K562 (cell line): Measurements from ENCODE around the gene CHD6. TPM values are rescaled to one million over a fixed set of nuclear protein-coding genes. Genes with fewer than 3 reads are reported as not detected.

ENCODE experiments used
- ATAC-seq: fragments of 200-7000 bp; cut with Tn5 transposase; 3 replicates; pipeline ENCODE4 v1.9.1; 2020; ENCODE audit warnings: moderate library complexity
- BruUV-seq: library from RNA; stranded (reverse); fragments of 400-500 nt; replicated peaks from 2 replicates; lab custom pipeline; 2021; lab: Mats Ljungman, UMichigan
- CTCF ChIA-PET: fragments of 300-600 bp; formaldehyde crosslinking; extraction: SDS; loops from one replicate; lab custom pipeline; 2021; ENCODE audit warnings: low intra/inter-chr PET ratio; lab: Yijun Ruan, JAX
- POLR2A ChIA-PET: fragments of 300-600, 350-650 bp; sonication (Branson Sonifier 250); formaldehyde crosslinking; extraction: SDS; loops from one replicate; lab custom pipeline; 2021; ENCODE audit warnings: antibody characterized with exemption, inconsistent platforms; lab: Yijun Ruan, JAX
- DNase-seq, 4 experiments: peaks; one replicate each; pipeline versions ENCODE4 v3.0.0 to v3.0.0-alpha.2; 2011 to 2018; ENCODE audit warnings: low spot score in 3 of 4, mixed read lengths in 3 of 4; ENCODE audit errors: extremely low read depth in 1 of 4
- FAIRE-seq: peaks from 2 replicates; lab custom pipeline; 2011; peaks lifted over from hg19 to GRCh38; lab: Jason Lieb, UNC
- H2AFZ ChIP-seq: 2 replicates; pipeline ENCODE4 v1.6.0; 2011; ENCODE audit warnings: low read depth, low read length, control low read depth, inconsistent platforms
- H3K27ac ChIP-seq: fragments of 200-600 bp; 3 replicates; pipeline ENCODE4 v1.8.0; 2011; ENCODE audit warnings: low read depth, mild to moderate bottlenecking, control low read depth, inconsistent platforms, low read length, moderate library complexity, mixed read lengths; ENCODE audit errors: extremely low read depth
- H3K27me3 ChIP-seq, 2 experiments: fragments of 300-600 bp in 1 of 2; 2 replicates in 1 of 2; 3 replicates in 1 of 2; pipeline versions ENCODE4 v1.6.0 to v1.8.0; 2011; ENCODE audit warnings: inconsistent platforms in 2 of 2, low read length in 2 of 2, mild to moderate bottlenecking in 1 of 2, mixed read lengths in 1 of 2, moderate library complexity in 1 of 2; ENCODE audit not compliant: control insufficient read depth in 2 of 2, insufficient read depth in 2 of 2
- H3K36me3 ChIP-seq: fragments of 300-600 bp; 3 replicates; pipeline ENCODE4 v1.8.0; 2011; ENCODE audit warnings: mild to moderate bottlenecking, low read length, inconsistent platforms; ENCODE audit not compliant: control insufficient read depth, insufficient read depth
- H3K4me1 ChIP-seq, 2 experiments: fragments of 200-600 bp in 1 of 2; replicated peaks in 1 of 2; 2 replicates in 1 of 2; 3 replicates in 1 of 2; pipeline versions ENCODE4 v1.5.1 to v1.8.0; 2011; ENCODE audit warnings: inconsistent platforms in 2 of 2, low read length in 2 of 2, mild to moderate bottlenecking in 1 of 2, mixed read lengths in 1 of 2, moderate library complexity in 1 of 2; ENCODE audit not compliant: control insufficient read depth in 2 of 2, insufficient read depth in 2 of 2
- H3K4me2 ChIP-seq: 2 replicates; pipeline ENCODE4 v1.6.1; 2011; ENCODE audit warnings: low read length, control low read depth, inconsistent platforms, mixed read lengths; ENCODE audit not compliant: insufficient read depth
- H3K4me3 ChIP-seq: fragments of 200-600 bp; sonication (generic), shearing (Covaris generic); 2 replicates; pipeline ENCODE4 v1.5.1; 2016; ENCODE audit warnings: control low read depth, inconsistent platforms
- H3K79me2 ChIP-seq: fragments of 200-600 bp; 3 replicates; pipeline ENCODE4 v1.8.0; 2011; ENCODE audit warnings: low read length, inconsistent platforms; ENCODE audit not compliant: control insufficient read depth, insufficient read depth
- H3K9ac ChIP-seq, 2 experiments: 2 replicates each; pipeline versions ENCODE4 v1.6.0 to v1.6.1; 2011; ENCODE audit warnings: low read depth in 2 of 2, low read length in 2 of 2, control low read depth in 1 of 2, inconsistent platforms in 1 of 2, mild to moderate bottlenecking in 1 of 2, mixed read lengths in 1 of 2; ENCODE audit not compliant: insufficient read depth in 1 of 2
- H3K9me1 ChIP-seq: one replicate; pipeline ENCODE4 v1.6.0; 2011; ENCODE audit warnings: inconsistent platforms, mild to moderate bottlenecking, low read length, moderate library complexity; ENCODE audit not compliant: control insufficient read depth, insufficient read depth
- H3K9me3 ChIP-seq: replicated peaks from 2 replicates; pipeline ENCODE4 v1.5.1; 2011; ENCODE audit warnings: low read depth, low read length, inconsistent platforms; ENCODE audit not compliant: control insufficient read depth, insufficient read depth
- H4K20me1 ChIP-seq: replicated peaks from 2 replicates; pipeline ENCODE4 v1.6.1; 2011; ENCODE audit warnings: low read length, inconsistent platforms, mixed read lengths; ENCODE audit not compliant: control insufficient read depth, insufficient read depth
- ARID2 ChIP-seq: fragments of 450-650 bp; IDR thresholded peaks from 2 replicates; pipeline ENCODE4 v1.6.1; 2017; ENCODE audit warnings: antibody characterized with exemption, mild to moderate bottlenecking
- CBX5 ChIP-seq: IDR thresholded peaks from 2 replicates; pipeline ENCODE4 v1.6.1; 2014; ENCODE audit warnings: low read depth, borderline replicate concordance
- CREBBP ChIP-seq: IDR thresholded peaks from one replicate; pipeline ENCODE4 v1.6.1; 2012; ENCODE audit warnings: low read depth, mild to moderate bottlenecking, control low read depth, inconsistent platforms, low read length
- FOS ChIP-seq: IDR thresholded peaks from 3 replicates; pipeline ENCODE4 v1.6.1; 2011; ENCODE audit not compliant: insufficient read length; ENCODE audit errors: extremely low read depth
- ILF3 ChIP-seq: fragments of 450-650 bp; IDR thresholded peaks from 2 replicates; pipeline ENCODE4 v1.6.1; 2018; ENCODE audit warnings: antibody characterized with exemption, mild to moderate bottlenecking, moderate library complexity, borderline replicate concordance
- KLF13 ChIP-seq: fragments of 450-650 bp; IDR thresholded peaks from 2 replicates; pipeline ENCODE4 v1.6.1; 2016; ENCODE audit warnings: missing genetic modification characterization, low read depth, mild to moderate bottlenecking, missing compliant biosample characterization, moderate library complexity, borderline replicate concordance
- MCM3 ChIP-seq: fragments of 450-650 bp; IDR thresholded peaks from 2 replicates; pipeline ENCODE4 v1.6.1; 2016
- MCM7 ChIP-seq, 2 experiments: fragments of 450-650 bp; IDR thresholded peaks; 2 replicates each; pipeline ENCODE4 v1.6.1; 2016 to 2018
- NFATC3 ChIP-seq: fragments of 450-650 bp; IDR thresholded peaks from 2 replicates; pipeline ENCODE4 v1.6.1; 2017; ENCODE audit warnings: mild to moderate bottlenecking
- SETDB1 ChIP-seq: IDR thresholded peaks from one replicate; pipeline ENCODE4 v1.6.1; 2012; ENCODE audit warnings: low read length, control low read depth, inconsistent platforms
- SMARCA4 ChIP-seq: fragments of 450-650 bp; IDR thresholded peaks from 2 replicates; pipeline ENCODE4 v1.6.1; 2016
- SMARCE1 ChIP-seq: fragments of 450-650 bp; IDR thresholded peaks from 2 replicates; pipeline ENCODE4 v1.7.1; 2016; ENCODE audit warnings: mild to moderate bottlenecking
- SPI1 ChIP-seq: IDR thresholded peaks from 2 replicates; pipeline ENCODE4 v1.6.1; 2011; ENCODE audit warnings: low read depth, low read length, control low read depth, borderline replicate concordance
- ZNF212 ChIP-seq: fragments of 450-650 bp; formaldehyde crosslinking; IDR thresholded peaks from 2 replicates; pipeline ENCODE4 v1.4.0; 2020; ENCODE audit warnings: mild to moderate bottlenecking
- ZNF217 ChIP-seq: sonication (generic); formaldehyde crosslinking; IDR thresholded peaks from 2 replicates; pipeline ENCODE4 v1.8.0; 2022; ENCODE audit warnings: mild to moderate bottlenecking, missing genetic modification reagents
- WGBS: fragments of 100-300 bp; shearing (Covaris generic); methylation state at CpG from one replicate; pipeline ENCODE4 v1.1.6; 2016; ENCODE audit warnings: low coverage, mixed read lengths; ENCODE audit not compliant: insufficient coverage; ENCODE audit errors: missing lambda C conversion rate; 5-methylcytosine and 5-hydroxymethylcytosine counted together
- in situ Hi-C: fragments of 300-500 bp; cut with MboI; formaldehyde crosslinking; loops from 4 replicates; pipeline ENCODE4 v1.15.0; 2018; ENCODE audit warnings: inconsistent platforms, mixed read lengths
- intact Hi-C: fragments of 100-400 bp; cut with micrococcal nuclease; formaldehyde crosslinking; loops from 2 replicates; pipeline ENCODE4 v1.14.2; 2022
- polyA plus RNA-seq, 8 experiments: library from polyadenylated mRNA; depleted of rRNA in 4 of 8; stranded (reverse) in 5 of 8; unstranded in 3 of 8; fragments of >200 nt; fragmentation: Nextera tagmentation in 2 of 8; fragmentation: Illumina TruSeq in 1 of 8; extraction: Ambion mirVana in 2 of 8; extraction: Trizol in 1 of 8; gene quantifications; 2 replicates each; pipeline versions ENCODE4 v1.2.1 to v1.2.3, GENCODE V29; 2011 to 2014; ENCODE audit warnings: inconsistent platforms in 1 of 8, missing spikeins in 1 of 8
- total RNA-seq, 7 experiments: library from RNA; depleted of rRNA in 6 of 7; stranded (reverse); fragments of >200 nt in 6 of 7; fragmentation: Illumina TruSeq in 2 of 7; extraction: Trizol in 2 of 7; gene quantifications; 2 replicates each; pipeline versions ENCODE4 v1.2.1 to v1.2.3, GENCODE V29; 2011 to 2021; ENCODE audit warnings: low replicate concordance in 1 of 7
- TF ChIP-seq, protein P1 (sequence below): fragments of 250-450 bp; sonication (Bioruptor Pico); IDR thresholded peaks from 2 replicates; pipeline ENCODE4 v1.4.0; 2020; ENCODE audit warnings: borderline replicate concordance
- TF ChIP-seq, protein P2 (sequence below): fragments of 450-650 bp; formaldehyde crosslinking; IDR thresholded peaks from 2 replicates; pipeline ENCODE4 v1.4.0; 2022; ENCODE audit warnings: missing genetic modification characterization

CHD6 gene
- total and polyA plus RNA-seq, 9 of the 15 experiments (the other 6 are each of a cell fraction or from before 2014, with no cell fraction given): 3.9 to 24.2 (median 12.8) TPM

DNA sequence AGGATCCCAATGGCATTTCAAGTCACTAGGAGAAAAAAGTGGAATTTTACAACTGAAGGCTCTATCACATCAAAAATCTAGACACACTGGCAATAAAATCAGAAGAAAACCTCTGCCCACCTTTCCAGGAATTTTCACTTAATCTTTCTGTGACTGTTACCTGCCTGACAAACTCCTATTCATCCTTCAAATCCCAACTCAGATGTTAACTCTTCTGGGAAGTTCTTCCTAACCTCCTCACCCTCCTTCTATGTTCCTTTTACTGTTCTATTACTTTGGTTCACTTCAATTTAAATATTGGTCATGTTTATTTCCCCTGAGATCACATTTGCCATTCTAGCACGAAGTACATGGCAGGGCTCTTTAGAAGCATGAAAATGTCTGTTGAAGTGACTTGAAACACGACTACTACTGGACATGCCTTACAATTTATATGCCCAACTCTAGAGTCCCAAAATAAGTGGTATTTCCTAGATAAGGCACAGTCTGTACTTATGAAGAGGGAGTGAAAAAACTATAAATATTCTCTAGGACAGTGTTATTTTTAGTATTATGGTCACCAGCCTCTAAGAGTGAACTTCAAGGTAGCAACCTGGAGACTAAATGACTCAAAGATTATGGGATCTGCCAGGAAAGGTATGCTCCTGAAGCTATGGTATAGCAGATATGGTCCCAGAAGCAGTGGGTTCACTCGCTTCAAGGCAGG, 17.1 kb downstream of the CHD6 start:
- POLR2A ChIA-PET: no interaction called here
- H3K79me2 ChIP-seq: peaks cover 93% of the 10 kb centered on the region
- no peak for ATAC-seq

More for the DNA sequence above, 17.1 kb downstream of the CHD6 start:
- Histone ChIP-seq H2AFZ (no peak overlapping the region), H3K9me1 (no peaks in the 10 kb centered on the region), H3K4me3 (no peak overlapping the region), H3K36me3 (no peaks in the 10 kb centered on the region; the same call in 2 of the 3 replicates), H3K4me2 (no peak overlapping the region), H4K20me1 (no peaks in the 10 kb centered on the region), H3K4me1 (no peaks in the 10 kb centered on the region), H3K27me3 (no peaks in the 10 kb centered on the region), H3K27ac (no peak overlapping the region), H3K9me3 (peaks cover 32% of the 10 kb centered on the region), H3K9ac (no peak overlapping the region)
- FAIRE-seq: no peak
- WGBS: 84% methylated on average over 3 of the region's 3 CpGs
- BruUV-seq: no TSS peak
- no peak for DNase-seq
- in situ Hi-C loops (no loop called here), intact Hi-C loops (no loop called here)
- CTCF ChIA-PET: no interaction called here
- TF ChIP-seq SPI1 (no peak), ZNF217 (CRISPR knock-in tag) (no peak), CREBBP (no peak), MCM7 (IDR thresholded peaks at IDR 0.05) (no peak), ARID2 (no peak), SMARCE1 (no peak), SMARCA4 (no peak), ILF3 (no peak), FOS (no peak), KLF13 (tag) (no peak), ZNF212 (CRISPR knock-in tag) (no peak), SETDB1 (no peak), NFATC3 (no peak), MCM3 (no peak), CBX5 (no peak)
- TF ChIP-seq, protein P1, sequence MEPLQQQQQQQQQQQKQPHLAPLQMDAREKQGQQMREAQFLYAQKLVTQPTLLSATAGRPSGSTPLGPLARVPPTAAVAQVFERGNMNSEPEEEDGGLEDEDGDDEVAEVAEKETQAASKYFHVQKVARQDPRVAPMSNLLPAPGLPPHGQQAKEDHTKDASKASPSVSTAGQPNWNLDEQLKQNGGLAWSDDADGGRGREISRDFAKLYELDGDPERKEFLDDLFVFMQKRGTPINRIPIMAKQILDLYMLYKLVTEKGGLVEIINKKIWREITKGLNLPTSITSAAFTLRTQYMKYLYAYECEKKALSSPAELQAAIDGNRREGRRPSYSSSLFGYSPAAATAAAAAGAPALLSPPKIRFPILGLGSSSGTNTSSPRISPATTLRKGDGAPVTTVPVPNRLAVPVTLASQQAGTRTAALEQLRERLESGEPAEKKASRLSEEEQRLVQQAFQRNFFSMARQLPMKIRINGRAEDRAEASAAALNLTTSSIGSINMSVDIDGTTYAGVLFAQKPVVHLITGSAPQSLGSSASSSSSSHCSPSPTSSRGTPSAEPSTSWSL (CRISPR knock-in tag): no peak
- TF ChIP-seq, protein P2, sequence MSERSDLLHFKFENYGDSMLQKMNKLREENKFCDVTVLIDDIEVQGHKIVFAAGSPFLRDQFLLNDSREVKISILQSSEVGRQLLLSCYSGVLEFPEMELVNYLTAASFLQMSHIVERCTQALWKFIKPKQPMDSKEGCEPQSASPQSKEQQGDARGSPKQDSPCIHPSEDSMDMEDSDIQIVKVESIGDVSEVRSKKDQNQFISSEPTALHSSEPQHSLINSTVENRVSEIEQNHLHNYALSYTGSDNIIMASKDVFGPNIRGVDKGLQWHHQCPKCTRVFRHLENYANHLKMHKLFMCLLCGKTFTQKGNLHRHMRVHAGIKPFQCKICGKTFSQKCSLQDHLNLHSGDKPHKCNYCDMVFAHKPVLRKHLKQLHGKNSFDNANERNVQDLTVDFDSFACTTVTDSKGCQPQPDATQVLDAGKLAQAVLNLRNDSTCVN (CRISPR knock-in tag): no peak
